Type B pancreatic cell (in vitro differentiated cells): ENCODE results near the gene TNRC6B. TPM values are rescaled to one million over a fixed set of nuclear protein-coding genes. Genes with fewer than 3 reads are reported as not detected.
A peak's percentile ranks its signal among the peaks of the same experiment; 100 is the strongest.
"Not testable (repeated sequence)": the region's sequence is repeated elsewhere in the genome, so short reads cannot be mapped to it uniquely, and the experiment has no call there.

Experiments used
- DNase-seq: peaks from one replicate; pipeline ENCODE4 v3.0.0; 2021; ENCODE audit warnings: mixed read lengths; ENCODE audit not compliant: unreplicated experiment; ENCODE audit errors: extremely low spot score
- H3K27ac Mint-ChIP-seq: 2 replicates; pipeline ENCODE4 v1.8.0; 2021; ENCODE audit warnings: mild to moderate bottlenecking, mixed read lengths
- H3K27me3 Mint-ChIP-seq: 2 replicates; pipeline ENCODE4 v1.8.0; 2021; ENCODE audit warnings: mixed read lengths
- H3K36me3 Mint-ChIP-seq: 2 replicates; pipeline ENCODE4 v1.8.0; 2021; ENCODE audit warnings: mixed read lengths
- H3K4me1 Mint-ChIP-seq: one replicate; pipeline ENCODE4 v1.8.0; 2021; ENCODE audit warnings: mixed read lengths; ENCODE audit not compliant: unreplicated experiment
- H3K4me3 Mint-ChIP-seq: 2 replicates; pipeline ENCODE4 v1.8.0; 2021; ENCODE audit warnings: mild to moderate bottlenecking, mixed read lengths
- H3K9me3 Mint-ChIP-seq: 2 replicates; pipeline ENCODE4 v1.8.0; 2021; ENCODE audit warnings: mixed read lengths
- CTCF ChIP-seq: fragments of 200-600 bp; sonication (generic); conservative IDR thresholded peaks from 2 replicates; pipeline ENCODE4 v1.5.0; 2021; ENCODE audit warnings: antibody characterized with exemption, mild to moderate bottlenecking
- total RNA-seq: library from RNA; stranded (reverse); gene quantifications from 2 replicates; pipeline ENCODE4 v1.2.1, GENCODE V29; 2021; ENCODE audit warnings: low replicate concordance

The TNRC6B gene
- total RNA-seq, 1 donor from 2014 or later, result 50.7 TPM

- Mint-ChIP-seq H3K27me3 (no peaks in the 10 kb centered on the region), H3K36me3 (peaks cover 10% of the 10 kb centered on the region), H3K27ac (peak overlapping the region; percentile 83), H3K9me3 (no peaks in the 10 kb centered on the region), H3K4me3 (no peak overlapping the region), H3K4me1 (peaks cover 7% of the 10 kb centered on the region)
- DNase-seq, result no peak
- TF ChIP-seq CTCF, result no peak
Measured at GRCh38 chr22:40377931-40378330, 200.2 kb downstream of the TNRC6B start.

- not testable (repeated sequence) for H3K27me3 Mint-ChIP-seq, H3K36me3 Mint-ChIP-seq, DNase-seq, H3K27ac Mint-ChIP-seq, H3K4me3 Mint-ChIP-seq, H3K9me3 Mint-ChIP-seq, H3K4me1 Mint-ChIP-seq
Measured at GRCh38 chr22:40378448-40378847, 200.7 kb downstream of the TNRC6B start.

GRCh38 chr22:40381461-40381860 is 203.7 kb downstream of the TNRC6B start:
- TF ChIP-seq CTCF, result no peak
- Mint-ChIP-seq H3K27ac (no peak overlapping the region), H3K36me3 (peaks cover 14% of the 10 kb centered on the region), H3K4me3 (no peak overlapping the region), H3K27me3 (no peaks in the 10 kb centered on the region), H3K9me3 (no peaks in the 10 kb centered on the region), H3K4me1 (peaks cover 19% of the 10 kb centered on the region)
- DNase-seq, result no peak

DNA sequence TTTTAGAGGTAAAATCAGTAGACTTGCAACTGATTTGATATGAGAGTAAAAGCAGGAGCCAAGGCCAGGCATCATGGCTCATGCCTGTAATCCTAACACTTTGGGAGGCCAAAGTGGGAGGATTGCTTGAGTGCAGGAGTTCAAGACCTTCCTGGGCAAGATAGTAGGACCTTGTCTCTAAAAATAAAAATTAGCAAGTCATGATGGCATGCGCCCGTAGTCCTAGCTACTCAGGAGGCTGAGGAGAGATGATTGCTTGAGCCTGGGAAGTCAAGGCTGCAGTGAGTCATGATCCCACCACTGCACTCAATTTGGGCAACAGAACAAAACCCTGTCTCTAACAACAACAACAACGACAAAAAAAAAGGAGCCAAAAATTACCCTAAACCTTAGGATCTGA is 206.2 kb downstream of the TNRC6B start:
- no peaks in the 10 kb centered on the region for H3K27me3 Mint-ChIP-seq
- H3K4me1 Mint-ChIP-seq, result peaks cover 35% of the 10 kb centered on the region

GRCh38 chr22:40385036-40385782 is 207.5 kb downstream of the TNRC6B start:
- peaks cover 40% of the 10 kb centered on the region for H3K4me1 Mint-ChIP-seq
- H3K36me3 Mint-ChIP-seq, result peaks cover 30% of the 10 kb centered on the region
- no peaks in the 10 kb centered on the region for H3K27me3 Mint-ChIP-seq
- H3K9me3 Mint-ChIP-seq, result peaks cover 5% of the 10 kb centered on the region
- peak overlapping the region; percentile 77 for H3K27ac Mint-ChIP-seq
- DNase-seq, result no peak
- no peak for TF ChIP-seq CTCF
- peak overlapping the region; percentile 53 for H3K4me3 Mint-ChIP-seq

More for the DNA sequence above, 206.2 kb downstream of the TNRC6B start:
- peaks cover 25% of the 10 kb centered on the region for H3K36me3 Mint-ChIP-seq
- no peak overlapping the region for H3K27ac Mint-ChIP-seq
- no peak overlapping the region for H3K4me3 Mint-ChIP-seq
- peaks cover 3% of the 10 kb centered on the region for H3K9me3 Mint-ChIP-seq
- DNase-seq, result no peak
- TF ChIP-seq CTCF, result no peak

Other genes with a start within 250 kb of the TNRC6B start
- not detected in 2 replicates for gene TMA7B, start 217.5 kb upstream of the TNRC6B start, total RNA-seq
- gene FAM83F, start 183.0 kb upstream of the TNRC6B start, total RNA-seq, result 12.4 and 37.5 TPM in 2 replicates
- gene ADSL, start 168.6 kb downstream of the TNRC6B start, total RNA-seq, result 52.2 and 82.8 TPM in 2 replicates
- 106 and 125 TPM in 2 replicates for gene SGSM3, start 192.7 kb downstream of the TNRC6B start, total RNA-seq